Natural killer cell (primary cell): Measurements from ENCODE around the gene ADGRG6. TPM values are rescaled to one million over a fixed set of nuclear protein-coding genes. Genes with fewer than 3 reads are reported as not detected.
"Not testable (repeated sequence)": the region's sequence is repeated elsewhere in the genome, so short reads cannot be mapped to it uniquely, and the experiment has no call there.

ENCODE experiments used
- ATAC-seq, 3 donors: fragments of 150-1000 bp in 2 of 3; fragments of 200-7000 bp in 1 of 3; cut with Tn5 transposase; 1 replicate in 1 of 3; 2 replicates in 2 of 3; pipeline ENCODE4 v1.10.0; 2021; ENCODE audit warnings: mild to moderate bottlenecking in 2 of 3, moderate library complexity in 2 of 3
- DNase-seq, 2 donors: peaks; one replicate each; pipeline versions ENCODE4 v3.0.0 to v3.0.0-alpha.2; 2013 to 2021; ENCODE audit warnings: mixed read lengths in 1 of 2
- H3K27ac ChIP-seq: one replicate; pipeline ENCODE4 v1.5.1; 2013; ENCODE audit warnings: mild to moderate bottlenecking, low read length
- H3K27me3 ChIP-seq: one replicate; pipeline ENCODE4 v1.6.1; 2013; ENCODE audit warnings: low read length; ENCODE audit not compliant: control insufficient read depth, insufficient read depth
- H3K36me3 ChIP-seq: one replicate; pipeline ENCODE4 v1.6.1; 2013; ENCODE audit warnings: low read length; ENCODE audit not compliant: control insufficient read depth, insufficient read depth
- H3K4me1 ChIP-seq: one replicate; pipeline ENCODE4 v1.6.1; 2013; ENCODE audit warnings: low read length; ENCODE audit not compliant: control insufficient read depth, insufficient read depth
- H3K4me3 ChIP-seq: one replicate; pipeline ENCODE4 v1.5.1; 2013; ENCODE audit warnings: low read length
- H3K9me3 ChIP-seq: one replicate; pipeline ENCODE4 v1.6.1; 2013; ENCODE audit warnings: low read length; ENCODE audit not compliant: control insufficient read depth, insufficient read depth
- H3K27ac Mint-ChIP-seq, 2 donors: one replicate each; pipeline ENCODE4 v1.8.0; 2022; ENCODE audit warnings: mild to moderate bottlenecking in 2 of 2, mixed read lengths in 2 of 2, moderate library complexity in 1 of 2
- H3K27me3 Mint-ChIP-seq, 2 donors: one replicate each; pipeline ENCODE4 v1.8.0; 2022; ENCODE audit warnings: low read depth in 2 of 2, mixed read lengths in 2 of 2
- H3K36me3 Mint-ChIP-seq: one replicate; pipeline ENCODE4 v1.8.0; 2022; ENCODE audit warnings: mixed read lengths
- H3K4me1 Mint-ChIP-seq, 2 donors: one replicate each; pipeline ENCODE4 v1.8.0; 2022; ENCODE audit warnings: mixed read lengths in 2 of 2
- H3K4me3 Mint-ChIP-seq: one replicate; pipeline ENCODE4 v1.8.0; 2022; ENCODE audit warnings: mild to moderate bottlenecking, moderate library complexity, mixed read lengths
- H3K9me3 Mint-ChIP-seq, 2 donors: one replicate each; pipeline ENCODE4 v1.8.0; 2022; ENCODE audit warnings: mixed read lengths in 2 of 2
- WGBS: methylation state at CpG from one replicate; pipeline ENCODE4 v1.1.7; 2013; ENCODE audit warnings: missing lambda C conversion rate; ENCODE audit not compliant: insufficient coverage; 5-methylcytosine and 5-hydroxymethylcytosine counted together
- intact Hi-C: fragments of 100-400 bp; cut with micrococcal nuclease; formaldehyde crosslinking; loops from one replicate; pipeline ENCODE4 v1.14.2; 2022
- total RNA-seq, 4 donors: library from RNA; stranded (reverse); fragments of 120-200 nt in 1 of 4; gene quantifications; one replicate each; pipeline versions ENCODE4 v1.2.3 to v1.2.4, GENCODE V29; 2013 to 2022
- TF ChIP-seq, protein P1 (sequence below): fragments of 200-600 bp; IDR thresholded peaks from one replicate; pipeline ENCODE4 v1.8.0; 2022; ENCODE audit warnings: antibody characterized with exemption

ADGRG6 gene
- total RNA-seq, 3 donors from 2014 or later (not counting 1 experiment from before 2014, with no cell fraction given), result 0.05 to 0.24 TPM; not detected in 1

DNA sequence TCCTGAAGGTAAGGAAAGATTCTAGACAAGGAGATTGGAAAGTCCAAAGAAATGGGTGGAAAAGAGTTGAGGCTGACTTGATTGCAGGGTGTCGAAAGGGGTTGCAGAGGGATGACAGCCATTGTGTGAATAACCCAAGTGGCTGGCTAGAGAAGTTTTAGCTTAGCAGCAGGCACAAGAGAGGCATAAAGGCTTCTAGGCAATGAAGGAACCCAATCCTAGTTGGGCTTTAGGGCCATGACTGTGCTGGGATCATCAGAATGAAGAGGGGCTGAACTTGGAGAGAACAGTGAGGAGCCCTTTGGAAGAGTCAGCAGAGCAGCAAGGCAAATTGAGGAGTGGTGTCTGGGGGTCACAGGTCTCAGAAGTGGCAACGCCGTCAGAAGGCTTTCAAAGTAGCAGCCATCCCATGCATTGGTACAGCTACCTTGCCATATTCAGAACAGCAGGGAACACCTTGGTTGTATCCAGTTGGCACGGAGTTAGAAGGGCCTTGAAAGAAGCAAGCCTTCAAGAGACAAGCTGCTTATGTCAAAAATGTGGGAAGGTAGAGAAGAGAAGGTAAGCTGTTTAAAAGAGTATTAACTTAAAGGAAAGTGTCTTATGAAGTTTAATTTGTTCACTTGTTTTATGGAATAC is 146.4 kb downstream of the ADGRG6 start:
- H3K27ac Mint-ChIP-seq, result no peak overlapping the region
- H3K4me1 Mint-ChIP-seq, result no peaks in the 10 kb centered on the region
- no peaks in the 10 kb centered on the region for H3K36me3 Mint-ChIP-seq
- intact Hi-C loops, result no loop called here
- H3K4me3 Mint-ChIP-seq, result no peak overlapping the region
- TF ChIP-seq, protein P1, sequence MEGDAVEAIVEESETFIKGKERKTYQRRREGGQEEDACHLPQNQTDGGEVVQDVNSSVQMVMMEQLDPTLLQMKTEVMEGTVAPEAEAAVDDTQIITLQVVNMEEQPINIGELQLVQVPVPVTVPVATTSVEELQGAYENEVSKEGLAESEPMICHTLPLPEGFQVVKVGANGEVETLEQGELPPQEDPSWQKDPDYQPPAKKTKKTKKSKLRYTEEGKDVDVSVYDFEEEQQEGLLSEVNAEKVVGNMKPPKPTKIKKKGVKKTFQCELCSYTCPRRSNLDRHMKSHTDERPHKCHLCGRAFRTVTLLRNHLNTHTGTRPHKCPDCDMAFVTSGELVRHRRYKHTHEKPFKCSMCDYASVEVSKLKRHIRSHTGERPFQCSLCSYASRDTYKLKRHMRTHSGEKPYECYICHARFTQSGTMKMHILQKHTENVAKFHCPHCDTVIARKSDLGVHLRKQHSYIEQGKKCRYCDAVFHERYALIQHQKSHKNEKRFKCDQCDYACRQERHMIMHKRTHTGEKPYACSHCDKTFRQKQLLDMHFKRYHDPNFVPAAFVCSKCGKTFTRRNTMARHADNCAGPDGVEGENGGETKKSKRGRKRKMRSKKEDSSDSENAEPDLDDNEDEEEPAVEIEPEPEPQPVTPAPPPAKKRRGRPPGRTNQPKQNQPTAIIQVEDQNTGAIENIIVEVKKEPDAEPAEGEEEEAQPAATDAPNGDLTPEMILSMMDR, result no peak
- ATAC-seq, result no peak
- no peaks in the 10 kb centered on the region for H3K4me1 ChIP-seq
- no peaks in the 10 kb centered on the region for H3K9me3 ChIP-seq
- no peak overlapping the region for H3K4me3 ChIP-seq
- no peaks in the 10 kb centered on the region for H3K9me3 Mint-ChIP-seq
- 96% methylated on average over 4 of the region's 4 CpGs for WGBS
- peaks cover 4 to 8% of the 10 kb centered on the region in 2 donors for H3K27me3 Mint-ChIP-seq
- no peak overlapping the region for H3K27ac ChIP-seq
- no peak for DNase-seq
- H3K27me3 ChIP-seq, result no peaks in the 10 kb centered on the region
- no peaks in the 10 kb centered on the region for H3K36me3 ChIP-seq

DNA sequence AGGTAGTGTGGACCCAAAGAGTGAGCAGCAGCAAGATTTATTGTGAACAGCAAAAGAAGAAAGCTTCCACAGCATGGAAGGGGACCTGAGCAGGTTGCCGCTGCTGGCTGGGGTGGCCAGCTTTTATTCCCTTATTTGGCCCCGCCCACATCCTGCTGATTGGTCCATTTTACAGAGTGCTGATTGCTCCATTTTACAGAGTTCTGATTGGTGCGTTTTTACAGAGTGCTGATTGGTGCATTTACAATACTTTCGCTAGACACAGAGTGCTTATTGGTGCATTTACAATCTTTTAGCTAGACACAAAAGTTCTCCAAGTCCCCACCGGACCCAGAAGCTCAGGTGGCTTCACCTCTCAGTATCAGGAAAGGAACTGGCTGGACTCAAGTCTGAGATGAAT is 149.0 kb downstream of the ADGRG6 start:
- H3K4me3 ChIP-seq, H3K4me1 Mint-ChIP-seq, DNase-seq, H3K9me3 Mint-ChIP-seq, H3K27ac Mint-ChIP-seq, H3K27me3 ChIP-seq, H3K9me3 ChIP-seq, intact Hi-C loops, H3K4me1 ChIP-seq, H3K27ac ChIP-seq, H3K36me3 ChIP-seq, ATAC-seq, H3K27me3 Mint-ChIP-seq, H3K36me3 Mint-ChIP-seq, H3K4me3 Mint-ChIP-seq: not testable (repeated sequence)
- 92% methylated on average over 5 of the region's 5 CpGs for WGBS

DNA sequence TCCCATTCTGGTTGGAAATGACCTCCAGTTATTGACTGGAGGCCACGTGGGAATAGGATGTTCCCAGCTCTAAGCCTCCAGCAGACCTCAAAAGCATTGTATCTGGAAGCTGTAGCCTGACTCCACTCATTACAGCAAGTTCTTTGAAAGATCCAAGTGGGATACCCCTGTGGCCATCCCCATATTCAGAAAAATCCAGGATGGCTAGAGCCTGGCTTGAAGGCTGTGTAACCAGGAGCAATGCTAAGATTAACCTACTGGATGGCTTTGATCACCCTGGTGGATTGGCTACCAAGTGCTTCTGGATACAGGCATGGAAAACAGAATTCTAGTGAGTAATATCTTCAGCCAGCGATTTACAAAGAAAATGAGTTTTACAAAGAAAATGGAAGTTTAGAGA is 151.2 kb downstream of the ADGRG6 start:
- TF ChIP-seq, protein P1, result no peak
- Histone ChIP-seq H3K27me3 (no peaks in the 10 kb centered on the region), H3K4me3 (no peak overlapping the region), H3K36me3 (no peaks in the 10 kb centered on the region), H3K4me1 (no peaks in the 10 kb centered on the region), H3K9me3 (no peaks in the 10 kb centered on the region), H3K27ac (no peak overlapping the region)
- Mint-ChIP-seq H3K4me1 (no peaks in the 10 kb centered on the region), H3K4me3 (no peak overlapping the region), H3K9me3 (no peaks in the 10 kb centered on the region), H3K36me3 (no peaks in the 10 kb centered on the region), H3K27ac (no peak overlapping the region), H3K27me3 (peaks cover 8% of the 10 kb centered on the region in 2 donors)
- WGBS, result 55% methylated on average over 1 of the region's 2 CpGs
- intact Hi-C loops, result no loop called here
- ATAC-seq, result no peak
- no peak for DNase-seq

DNA sequence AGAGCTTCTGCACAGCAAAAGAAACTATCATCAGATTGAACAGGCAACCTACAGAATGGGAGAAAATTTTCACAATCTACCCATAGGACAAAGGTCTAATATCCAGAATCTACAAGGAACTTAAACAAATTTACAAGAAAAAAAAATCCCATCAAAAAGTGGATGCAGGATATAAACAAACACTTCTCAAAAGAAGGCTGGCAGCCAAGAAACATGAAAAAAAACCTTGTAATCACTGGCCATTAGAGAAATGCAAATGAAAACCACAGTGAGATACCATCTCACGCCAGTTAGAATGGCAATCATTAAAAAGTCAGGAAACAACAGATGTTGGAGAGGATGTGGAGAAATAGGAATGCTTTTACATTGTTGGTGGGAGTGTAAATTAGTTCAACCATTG is 152.4 kb downstream of the ADGRG6 start:
- not testable (repeated sequence) for H3K4me3 Mint-ChIP-seq, H3K4me1 Mint-ChIP-seq
- 100% methylated on average over 1 of the region's 1 CpG for WGBS

DNA sequence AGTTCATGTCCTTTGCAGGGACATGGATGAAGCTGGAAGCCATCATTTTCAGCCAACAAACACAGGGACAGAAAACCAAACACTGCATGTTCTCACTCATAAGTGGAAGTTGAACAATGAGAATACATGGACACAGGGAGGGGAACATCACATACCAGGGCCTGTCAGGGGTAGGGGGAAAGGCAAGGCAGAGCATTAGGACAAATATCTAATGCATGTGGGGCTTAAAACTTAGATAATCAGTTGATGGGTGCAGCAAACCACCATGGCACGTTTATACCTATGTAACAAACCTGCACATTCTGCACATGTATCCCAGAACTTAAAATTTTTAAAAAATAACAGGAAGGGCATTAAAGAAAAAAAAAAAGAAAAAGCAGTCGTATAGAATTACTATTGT is 153.0 kb downstream of the ADGRG6 start:
- H3K9me3 ChIP-seq, H3K27me3 ChIP-seq, H3K27ac ChIP-seq, H3K27me3 Mint-ChIP-seq, H3K9me3 Mint-ChIP-seq, H3K4me1 ChIP-seq, H3K36me3 Mint-ChIP-seq, H3K27ac Mint-ChIP-seq, DNase-seq, H3K36me3 ChIP-seq, H3K4me1 Mint-ChIP-seq, H3K4me3 ChIP-seq, intact Hi-C loops, H3K4me3 Mint-ChIP-seq, ATAC-seq: not testable (repeated sequence)
- WGBS, result no CpG with 5 or more reads among the region's 2 CpGs

More for the DNA sequence above, 152.4 kb downstream of the ADGRG6 start:
- H3K4me1 ChIP-seq, intact Hi-C loops, DNase-seq, ATAC-seq, H3K4me3 ChIP-seq, H3K27ac Mint-ChIP-seq, H3K27me3 Mint-ChIP-seq, H3K36me3 ChIP-seq, H3K9me3 ChIP-seq, H3K27me3 ChIP-seq, H3K27ac ChIP-seq, H3K9me3 Mint-ChIP-seq, H3K36me3 Mint-ChIP-seq: not testable (repeated sequence)
